PC-3 (cell line): ENCODE data around the gene SNX22. TPM values are rescaled to one million over a fixed set of nuclear protein-coding genes. Genes with fewer than 3 reads are reported as not detected.

Experiments used
- ATAC-seq: fragments of 200-7000 bp; cut with Tn5 transposase; 2 replicates; pipeline ENCODE4 v1.9.1; 2020; ENCODE audit warnings: mild to moderate bottlenecking, moderate library complexity
- BruUV-seq: library from RNA; stranded (reverse); fragments of 400-500 nt; replicated peaks from 2 replicates; lab custom pipeline; 2021; lab: Mats Ljungman, UMichigan
- CTCF ChIA-PET: fragments of 300-600 bp; sonication (Branson Sonifier 250); formaldehyde crosslinking; loops from one replicate; lab custom pipeline; 2022; ENCODE audit warnings: antibody characterized with exemption; lab: Charles Lee
- POLR2A ChIA-PET: fragments of 300-600 bp; sonication (Branson Sonifier 250); formaldehyde crosslinking; loops from one replicate; lab custom pipeline; 2022; ENCODE audit warnings: antibody characterized with exemption; ENCODE audit not compliant: unreplicated experiment; lab: Charles Lee
- DNase-seq: peaks from one replicate; pipeline ENCODE4 v3.0.0-alpha.2; 2015
- H2AFZ ChIP-seq: fragments of 300-600 bp; sonication (generic); 2 replicates; pipeline ENCODE4 v1.6.0; 2016; ENCODE audit warnings: antibody characterized with exemption, low read length
- H3F3A ChIP-seq: fragments of 300-600 bp; sonication (generic); one replicate; pipeline ENCODE4 v1.6.0; 2017; ENCODE audit warnings: antibody characterized with exemption, low read length, control low read depth, mild to moderate bottlenecking; ENCODE audit not compliant: unreplicated experiment
- H3K27ac ChIP-seq: fragments of 300-600 bp; sonication (generic); 2 replicates; pipeline ENCODE4 v1.5.1; 2016; ENCODE audit warnings: mild to moderate bottlenecking, low read length
- H3K27me3 ChIP-seq: fragments of 300-600 bp; sonication (generic); 2 replicates; pipeline ENCODE4 v1.6.1; 2016; ENCODE audit warnings: low read length, mixed read lengths
- H3K36me3 ChIP-seq: fragments of 300-600 bp; sonication (generic); 2 replicates; pipeline ENCODE4 v1.6.1; 2016; ENCODE audit warnings: low read depth, mixed run types, low read length, mixed read lengths
- H3K4me1 ChIP-seq: fragments of 300-600 bp; sonication (generic); 2 replicates; pipeline ENCODE4 v1.5.1; 2016; ENCODE audit warnings: low read length; ENCODE audit not compliant: insufficient read depth
- H3K4me2 ChIP-seq: fragments of 300-600 bp; sonication (generic); 2 replicates; pipeline ENCODE4 v1.6.0; 2016; ENCODE audit warnings: low read length
- H3K4me3 ChIP-seq: fragments of 300-600 bp; sonication (generic); 2 replicates; pipeline ENCODE4 v1.5.1; 2016; ENCODE audit warnings: mild to moderate bottlenecking, low read length, mixed read lengths
- H3K79me2 ChIP-seq: fragments of 300-600 bp; sonication (generic); 2 replicates; pipeline ENCODE4 v1.6.1; 2017; ENCODE audit warnings: low read length, mixed read lengths
- H3K9ac ChIP-seq: fragments of 300-600 bp; sonication (generic); 2 replicates; pipeline ENCODE4 v1.6.0; 2016; ENCODE audit warnings: mild to moderate bottlenecking, low read length
- H3K9me2 ChIP-seq: fragments of 300-600 bp; sonication (generic); replicated peaks from 2 replicates; pipeline ENCODE4 v1.6.1; 2016; ENCODE audit warnings: mixed run types, low read length, mixed read lengths
- H3K9me3 ChIP-seq: fragments of 300-600 bp; sonication (generic); 2 replicates; pipeline ENCODE4 v1.6.1; 2016; ENCODE audit warnings: low read length, mixed read lengths
- H4K20me1 ChIP-seq: fragments of 300-600 bp; sonication (generic); 2 replicates; pipeline ENCODE4 v1.6.1; 2016; ENCODE audit warnings: low read length, mixed read lengths
- CTCF ChIP-seq: fragments of 300-600 bp; sonication (generic); conservative IDR thresholded peaks from 2 replicates; pipeline ENCODE4 v1.5.1; 2017; ENCODE audit warnings: antibody characterized with exemption, low read depth, mild to moderate bottlenecking, low read length
- EZH2 ChIP-seq: fragments of 300-600 bp; sonication (generic); IDR thresholded peaks from one replicate; pipeline ENCODE4 v1.6.1; 2017; ENCODE audit warnings: antibody characterized with exemption, mild to moderate bottlenecking, low read length; ENCODE audit not compliant: unreplicated experiment
- EZH2phosphoT487 ChIP-seq: fragments of 300-600 bp; sonication (generic); IDR thresholded peaks from 2 replicates; pipeline ENCODE4 v1.6.1; 2018; ENCODE audit warnings: mild to moderate bottlenecking, antibody characterized with exemption, low read length, borderline replicate concordance
- intact Hi-C: fragments of 100-400 bp; cut with micrococcal nuclease; formaldehyde crosslinking; loops from 2 replicates; pipeline ENCODE4 v1.9.0; 2023
- total RNA-seq: library from RNA; depleted of rRNA; stranded (reverse); fragments of >200 nt; gene quantifications from 2 replicates; pipeline ENCODE4 v1.2.3, GENCODE V29; 2014

Gene SNX22
- total RNA-seq, 1 experiment from 2014 or later = 0.77 TPM

DNA sequence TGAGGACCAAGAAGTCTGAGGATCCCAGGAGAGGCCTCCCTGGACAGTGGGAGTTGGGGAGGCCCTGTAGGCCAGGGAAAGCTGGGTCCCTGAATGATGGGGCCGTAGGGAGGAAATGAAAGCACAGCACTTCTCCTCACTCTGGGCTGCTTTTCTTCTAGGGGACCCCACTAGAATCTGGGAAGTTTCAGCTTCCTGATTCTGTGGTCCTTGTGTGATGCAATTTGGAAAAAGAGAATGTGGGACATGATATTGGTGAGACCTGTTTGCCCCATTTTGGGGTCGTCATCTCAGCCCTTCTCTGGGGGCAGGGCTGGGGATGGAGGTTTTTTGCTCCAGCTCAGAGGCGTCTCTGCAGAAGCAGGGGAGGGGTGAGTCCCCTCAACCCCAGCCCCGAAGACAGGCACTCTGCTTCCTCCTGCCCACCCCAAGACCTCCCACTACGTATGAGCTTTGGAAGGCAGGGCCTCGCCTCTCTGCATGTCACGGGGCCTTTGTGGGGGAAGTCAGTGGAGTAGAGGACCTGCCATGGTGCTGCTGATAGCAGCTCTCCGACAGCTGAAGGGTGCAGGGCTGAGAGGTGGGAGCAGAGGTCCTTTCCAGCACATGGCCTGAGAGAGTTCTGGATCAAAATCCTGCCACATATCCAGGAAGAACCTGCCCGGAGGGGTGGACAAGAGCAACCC is 1.5 kb upstream of the SNX22 start:
- H3K27me3 ChIP-seq = peaks cover 10% of the 10 kb centered on the region
- H3K79me2 ChIP-seq = no peaks in the 10 kb centered on the region
- no peak overlapping the region for H3K9ac ChIP-seq
- no peaks in the 10 kb centered on the region for H4K20me1 ChIP-seq
- no peak overlapping the region for H3K4me3 ChIP-seq
- no peak overlapping the region for H3K27ac ChIP-seq
- ATAC-seq = no peak
- POLR2A ChIA-PET = interaction anchor here (0.6 kb wide), 1 partner anchor 691 kb away, joined by 3 read pairs; no protein-coding TSS in a partner anchor
- no peaks in the 10 kb centered on the region for H3K9me2 ChIP-seq
- no peaks in the 10 kb centered on the region for H3K9me3 ChIP-seq
- intact Hi-C loops = loop anchor here (5.0 kb wide), 1 partner anchor 53 kb away; the partner anchor contains the start of gene SNX1
- no peak for TF ChIP-seq EZH2phosphoT487
- TF ChIP-seq EZH2 = no peak
- no peak for TF ChIP-seq CTCF
- H2AFZ ChIP-seq = no peak overlapping the region
- no TSS peak for BruUV-seq
- no peaks in the 10 kb centered on the region for H3F3A ChIP-seq
- no peak overlapping the region for H3K4me2 ChIP-seq
- no peaks in the 10 kb centered on the region; the same call in 1 of the 2 replicates for H3K4me1 ChIP-seq
- no peaks in the 10 kb centered on the region; the same call in 1 of the 2 replicates for H3K36me3 ChIP-seq
- CTCF ChIA-PET = interaction anchor here (1.0 kb wide), 1 partner anchor 13 kb away, joined by 3 read pairs; the partner anchor contains the start of gene PPIB
- no peak for DNase-seq

- intact Hi-C loops = loop anchor here (5.0 kb wide), 1 partner anchor 55 kb away; the partner anchor contains the start of gene SNX1
- Histone ChIP-seq H3K27me3 (peaks cover 10% of the 10 kb centered on the region), H3K79me2 (no peaks in the 10 kb centered on the region), H3K36me3 (peaks cover 15% of the 10 kb centered on the region), H3F3A (no peaks in the 10 kb centered on the region), H3K9ac (no peak overlapping the region), H3K27ac (no peak overlapping the region), H3K9me3 (no peaks in the 10 kb centered on the region), H3K4me1 (no peaks in the 10 kb centered on the region; the same call in 1 of the 2 replicates), H3K4me3 (peak overlapping the region; percentile 62), H2AFZ (peak overlapping the region; percentile 73), H3K9me2 (no peaks in the 10 kb centered on the region), H4K20me1 (no peaks in the 10 kb centered on the region), H3K4me2 (peak overlapping the region; percentile 86)
- TF ChIP-seq EZH2 (no peak), EZH2phosphoT487 (no peak), CTCF (no peak)
- ATAC-seq (0 out of 2 replicates have a peak, but pooled peaks have one; percentile 2), DNase-seq (no peak)
- POLR2A ChIA-PET = no interaction called here
- no TSS peak for BruUV-seq
- CTCF ChIA-PET = interaction anchor here (0.5 kb wide), 1 partner anchor 59 kb away, joined by 3 read pairs; the partner anchor contains the start of gene CIAO2A
Measured at GRCh38 chr15:64152507-64153387, 1.2 kb downstream of the SNX22 start.
